K562 (cell line): ENCODE results near the gene RDH8. TPM values are rescaled to one million over a fixed set of nuclear protein-coding genes. Genes with fewer than 3 reads are reported as not detected.

Experiments
- ATAC-seq: fragments of 200-7000 bp; cut with Tn5 transposase; 3 replicates; pipeline ENCODE4 v1.9.1; 2020; ENCODE audit warnings: moderate library complexity
- BruUV-seq: library from RNA; stranded (reverse); fragments of 400-500 nt; replicated peaks from 2 replicates; lab custom pipeline; 2021; lab: Mats Ljungman, UMichigan
- CTCF ChIA-PET: fragments of 300-600 bp; formaldehyde crosslinking; extraction: SDS; loops from one replicate; lab custom pipeline; 2021; ENCODE audit warnings: low intra/inter-chr PET ratio; lab: Yijun Ruan, JAX
- POLR2A ChIA-PET: fragments of 300-600, 350-650 bp; sonication (Branson Sonifier 250); formaldehyde crosslinking; extraction: SDS; loops from one replicate; lab custom pipeline; 2021; ENCODE audit warnings: antibody characterized with exemption, inconsistent platforms; lab: Yijun Ruan, JAX
- DNase-seq, 4 experiments: peaks; one replicate each; pipeline versions ENCODE4 v3.0.0 to v3.0.0-alpha.2; 2011 to 2018; ENCODE audit warnings: low spot score in 3 of 4, mixed read lengths in 3 of 4; ENCODE audit errors: extremely low read depth in 1 of 4
- FAIRE-seq: peaks from 2 replicates; lab custom pipeline; 2011; peaks lifted over from hg19 to GRCh38; lab: Jason Lieb, UNC
- H2AFZ ChIP-seq: 2 replicates; pipeline ENCODE4 v1.6.0; 2011; ENCODE audit warnings: low read depth, low read length, control low read depth, inconsistent platforms
- H3K27ac ChIP-seq: fragments of 200-600 bp; 3 replicates; pipeline ENCODE4 v1.8.0; 2011; ENCODE audit warnings: low read depth, mild to moderate bottlenecking, control low read depth, inconsistent platforms, low read length, moderate library complexity, mixed read lengths; ENCODE audit errors: extremely low read depth
- H3K27me3 ChIP-seq, 2 experiments: fragments of 300-600 bp in 1 of 2; 2 replicates in 1 of 2; 3 replicates in 1 of 2; pipeline versions ENCODE4 v1.6.0 to v1.8.0; 2011; ENCODE audit warnings: inconsistent platforms in 2 of 2, low read length in 2 of 2, mild to moderate bottlenecking in 1 of 2, mixed read lengths in 1 of 2, moderate library complexity in 1 of 2; ENCODE audit not compliant: control insufficient read depth in 2 of 2, insufficient read depth in 2 of 2
- H3K36me3 ChIP-seq: fragments of 300-600 bp; 3 replicates; pipeline ENCODE4 v1.8.0; 2011; ENCODE audit warnings: mild to moderate bottlenecking, low read length, inconsistent platforms; ENCODE audit not compliant: control insufficient read depth, insufficient read depth
- H3K4me1 ChIP-seq, 2 experiments: fragments of 200-600 bp in 1 of 2; replicated peaks in 1 of 2; 2 replicates in 1 of 2; 3 replicates in 1 of 2; pipeline versions ENCODE4 v1.5.1 to v1.8.0; 2011; ENCODE audit warnings: inconsistent platforms in 2 of 2, low read length in 2 of 2, mild to moderate bottlenecking in 1 of 2, mixed read lengths in 1 of 2, moderate library complexity in 1 of 2; ENCODE audit not compliant: control insufficient read depth in 2 of 2, insufficient read depth in 2 of 2
- H3K4me2 ChIP-seq: 2 replicates; pipeline ENCODE4 v1.6.1; 2011; ENCODE audit warnings: low read length, control low read depth, inconsistent platforms, mixed read lengths; ENCODE audit not compliant: insufficient read depth
- H3K4me3 ChIP-seq: fragments of 200-600 bp; sonication (generic), shearing (Covaris generic); 2 replicates; pipeline ENCODE4 v1.5.1; 2016; ENCODE audit warnings: control low read depth, inconsistent platforms
- H3K79me2 ChIP-seq: fragments of 200-600 bp; 3 replicates; pipeline ENCODE4 v1.8.0; 2011; ENCODE audit warnings: low read length, inconsistent platforms; ENCODE audit not compliant: control insufficient read depth, insufficient read depth
- H3K9ac ChIP-seq, 2 experiments: 2 replicates each; pipeline versions ENCODE4 v1.6.0 to v1.6.1; 2011; ENCODE audit warnings: low read depth in 2 of 2, low read length in 2 of 2, control low read depth in 1 of 2, inconsistent platforms in 1 of 2, mild to moderate bottlenecking in 1 of 2, mixed read lengths in 1 of 2; ENCODE audit not compliant: insufficient read depth in 1 of 2
- H3K9me1 ChIP-seq: one replicate; pipeline ENCODE4 v1.6.0; 2011; ENCODE audit warnings: inconsistent platforms, mild to moderate bottlenecking, low read length, moderate library complexity; ENCODE audit not compliant: control insufficient read depth, insufficient read depth
- H3K9me3 ChIP-seq: replicated peaks from 2 replicates; pipeline ENCODE4 v1.5.1; 2011; ENCODE audit warnings: low read depth, low read length, inconsistent platforms; ENCODE audit not compliant: control insufficient read depth, insufficient read depth
- H4K20me1 ChIP-seq: replicated peaks from 2 replicates; pipeline ENCODE4 v1.6.1; 2011; ENCODE audit warnings: low read length, inconsistent platforms, mixed read lengths; ENCODE audit not compliant: control insufficient read depth, insufficient read depth
- BCOR ChIP-seq: fragments of 450-650 bp; IDR thresholded peaks from 2 replicates; pipeline ENCODE4 v1.6.1; 2016
- BRCA1 ChIP-seq, 2 experiments: fragments of 450-650 bp in 1 of 2; sonication (generic) in 1 of 2; formaldehyde crosslinking in 1 of 2; IDR thresholded peaks; 2 replicates each; pipeline versions ENCODE4 v1.5.0 to v1.6.1; 2017 to 2020; ENCODE audit warnings: mild to moderate bottlenecking in 1 of 2, missing genetic modification reagents in 1 of 2
- CHD2 ChIP-seq: IDR thresholded peaks from 2 replicates; pipeline ENCODE4 v1.6.1; 2011; ENCODE audit warnings: low read depth, low read length
- CHD4 ChIP-seq: fragments of 200-600 bp; sonication (generic); IDR thresholded peaks from 3 replicates; pipeline ENCODE4 v1.6.1; 2012; ENCODE audit warnings: low read depth, mild to moderate bottlenecking, mixed read lengths, low read length, inconsistent platforms; ENCODE audit not compliant: insufficient read depth, insufficient replicate concordance, poor library complexity, severe bottlenecking
- HIVEP1 ChIP-seq: fragments of 250-450 bp; sonication (Bioruptor Pico); IDR thresholded peaks from 2 replicates; pipeline ENCODE4 v1.4.0; 2020; ENCODE audit warnings: mild to moderate bottlenecking
- L3MBTL2 ChIP-seq: fragments of 450-650 bp; IDR thresholded peaks from 2 replicates; pipeline ENCODE4 v1.6.1; 2016; ENCODE audit warnings: mild to moderate bottlenecking, moderate library complexity
- SMAD3 ChIP-seq: fragments of 450-650 bp; formaldehyde crosslinking; conservative IDR thresholded peaks from 2 replicates; pipeline ENCODE4 v1.4.0; 2020; ENCODE audit warnings: mild to moderate bottlenecking
- SPI1 ChIP-seq: IDR thresholded peaks from 2 replicates; pipeline ENCODE4 v1.6.1; 2011; ENCODE audit warnings: low read depth, low read length, control low read depth, borderline replicate concordance
- TAL1 ChIP-seq: fragments of 450-650 bp; IDR thresholded peaks from 2 replicates; pipeline ENCODE4 v1.6.1; 2016; ENCODE audit warnings: mild to moderate bottlenecking
- TRIM28 ChIP-seq: fragments of 450-650 bp; IDR thresholded peaks from 2 replicates; pipeline ENCODE4 v1.6.1; 2017
- XRCC3 ChIP-seq: fragments of 450-650 bp; IDR thresholded peaks from 2 replicates; pipeline ENCODE4 v1.6.1; 2017; ENCODE audit warnings: mild to moderate bottlenecking, moderate library complexity
- ZBTB49 ChIP-seq: sonication (generic); formaldehyde crosslinking; IDR thresholded peaks from 2 replicates; pipeline ENCODE4 v1.8.0; 2022; ENCODE audit warnings: missing genetic modification reagents, mild to moderate bottlenecking, borderline replicate concordance
- ZFP36 ChIP-seq: fragments of 150-350 bp; IDR thresholded peaks from 2 replicates; pipeline ENCODE4 v1.6.1; 2018; ENCODE audit warnings: low read length, low read depth; ENCODE audit not compliant: partially characterized antibody
- ZNF12 ChIP-seq: sonication (generic); formaldehyde crosslinking; IDR thresholded peaks from 2 replicates; pipeline ENCODE4 v1.4.0; 2020; ENCODE audit warnings: mild to moderate bottlenecking, missing genetic modification reagents
- ZNF24 ChIP-seq: fragments of 450-650 bp; IDR thresholded peaks from 2 replicates; pipeline ENCODE4 v1.6.1; 2016
- ZNF3 ChIP-seq: fragments of 250-450 bp; sonication (Bioruptor Pico); IDR thresholded peaks from 2 replicates; pipeline ENCODE4 v1.5.0; 2021; ENCODE audit warnings: mild to moderate bottlenecking, moderate library complexity
- WGBS: fragments of 100-300 bp; shearing (Covaris generic); methylation state at CpG from one replicate; pipeline ENCODE4 v1.1.6; 2016; ENCODE audit warnings: low coverage, mixed read lengths; ENCODE audit not compliant: insufficient coverage; ENCODE audit errors: missing lambda C conversion rate; 5-methylcytosine and 5-hydroxymethylcytosine counted together
- in situ Hi-C: fragments of 300-500 bp; cut with MboI; formaldehyde crosslinking; loops from 4 replicates; pipeline ENCODE4 v1.15.0; 2018; ENCODE audit warnings: inconsistent platforms, mixed read lengths
- intact Hi-C: fragments of 100-400 bp; cut with micrococcal nuclease; formaldehyde crosslinking; loops from 2 replicates; pipeline ENCODE4 v1.14.2; 2022
- polyA plus RNA-seq, 8 experiments: library from polyadenylated mRNA; depleted of rRNA in 4 of 8; stranded (reverse) in 5 of 8; unstranded in 3 of 8; fragments of >200 nt; fragmentation: Nextera tagmentation in 2 of 8; fragmentation: Illumina TruSeq in 1 of 8; extraction: Ambion mirVana in 2 of 8; extraction: Trizol in 1 of 8; gene quantifications; 2 replicates each; pipeline versions ENCODE4 v1.2.1 to v1.2.3, GENCODE V29; 2011 to 2014; ENCODE audit warnings: inconsistent platforms in 1 of 8, missing spikeins in 1 of 8
- total RNA-seq, 7 experiments: library from RNA; depleted of rRNA in 6 of 7; stranded (reverse); fragments of >200 nt in 6 of 7; fragmentation: Illumina TruSeq in 2 of 7; extraction: Trizol in 2 of 7; gene quantifications; 2 replicates each; pipeline versions ENCODE4 v1.2.1 to v1.2.3, GENCODE V29; 2011 to 2021; ENCODE audit warnings: low replicate concordance in 1 of 7
- TF ChIP-seq, protein P1 (sequence below): IDR thresholded peaks from 2 replicates; pipeline ENCODE4 v1.6.1; 2016; ENCODE audit warnings: missing genetic modification characterization, missing compliant biosample characterization

RDH8 gene
- total and polyA plus RNA-seq, 9 of the 15 experiments (the other 6 are each of a cell fraction or from before 2014, with no cell fraction given), result not detected

DNA sequence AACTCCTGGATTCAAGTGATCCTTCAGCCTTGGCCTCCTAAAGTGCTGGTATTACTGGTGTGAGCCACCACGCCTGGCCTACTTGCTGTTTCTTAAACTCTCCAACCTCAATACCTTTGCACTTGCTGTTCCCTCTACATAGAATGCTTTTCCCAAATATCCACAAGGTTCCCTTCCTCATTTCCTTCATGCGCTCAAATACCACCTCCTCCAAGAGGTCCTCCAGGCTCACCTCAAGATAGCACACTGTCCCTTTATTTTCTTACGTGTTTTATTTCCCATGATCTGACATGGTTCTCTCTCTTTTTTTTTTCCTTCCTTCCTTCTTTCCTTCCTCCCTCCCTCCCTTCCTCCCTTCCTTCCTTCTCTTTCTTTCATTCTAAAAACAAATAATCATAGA lies 13.5 kb downstream of the RDH8 start:
- intact Hi-C loops (loop anchor here (1.0 kb wide), 1 partner anchor 92 kb away; no protein-coding TSS in a partner anchor), in situ Hi-C loops (loop anchor here (10.0 kb wide), 1 partner anchor 92 kb away; the partner anchor contains the start of gene OLFM2)
- Histone ChIP-seq H3K27ac (no peak overlapping the region), H3K9ac (no peak overlapping the region), H3K9me3 (no peaks in the 10 kb centered on the region), H3K9me1 (no peaks in the 10 kb centered on the region), H3K4me1 (peaks cover 0 to 8% of the 10 kb centered on the region in 2 experiments; a peak in 2 of 5 replicates), H3K79me2 (no peaks in the 10 kb centered on the region), H4K20me1 (peaks cover 2% of the 10 kb centered on the region), H3K4me3 (no peak overlapping the region), H3K27me3 (peaks cover 26 to 38% of the 10 kb centered on the region in 2 experiments), H3K36me3 (no peaks in the 10 kb centered on the region), H3K4me2 (no peak overlapping the region), H2AFZ (no peak overlapping the region)
- FAIRE-seq (no peak), ATAC-seq (no peak), DNase-seq (no peak)
- BruUV-seq, result no TSS peak
- 22% methylated on average over 3 of the region's 3 CpGs for WGBS
- ChIA-PET POLR2A (interaction anchor here (1.4 kb wide), 1 partner anchor 94 kb away, joined by 4 read pairs; no protein-coding TSS in a partner anchor), CTCF (interaction anchor here (0.7 to 2.8 kb wide), 2 partner anchors 93 to 972 kb away, joined by 3 to 29 read pairs; no protein-coding TSS in a partner anchor)
- no peak for TF ChIP-seq SPI1
- TF ChIP-seq L3MBTL2, result no peak
- no peak for TF ChIP-seq TRIM28
- no peak for TF ChIP-seq XRCC3
- no peak for TF ChIP-seq CHD4
- TF ChIP-seq, protein P1, sequence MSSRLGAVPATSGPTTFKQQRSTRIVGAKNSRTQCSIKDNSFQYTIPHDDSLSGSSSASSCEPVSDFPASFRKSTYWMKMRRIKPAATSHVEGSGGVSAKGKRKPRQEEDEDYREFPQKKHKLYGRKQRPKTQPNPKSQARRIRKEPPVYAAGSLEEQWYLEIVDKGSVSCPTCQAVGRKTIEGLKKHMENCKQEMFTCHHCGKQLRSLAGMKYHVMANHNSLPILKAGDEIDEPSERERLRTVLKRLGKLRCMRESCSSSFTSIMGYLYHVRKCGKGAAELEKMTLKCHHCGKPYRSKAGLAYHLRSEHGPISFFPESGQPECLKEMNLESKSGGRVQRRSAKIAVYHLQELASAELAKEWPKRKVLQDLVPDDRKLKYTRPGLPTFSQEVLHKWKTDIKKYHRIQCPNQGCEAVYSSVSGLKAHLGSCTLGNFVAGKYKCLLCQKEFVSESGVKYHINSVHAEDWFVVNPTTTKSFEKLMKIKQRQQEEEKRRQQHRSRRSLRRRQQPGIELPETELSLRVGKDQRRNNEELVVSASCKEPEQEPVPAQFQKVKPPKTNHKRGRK, result peak; percentile 24; the same call in 1 of the 2 replicates
- no peak for TF ChIP-seq ZNF12 (CRISPR knock-in tag)
- TF ChIP-seq BCOR, result peak; percentile 9; the same call in 1 of the 2 replicates
- TF ChIP-seq BRCA1 (IDR thresholded peaks at IDR 0.05), result no peak
- no peak for TF ChIP-seq BRCA1 (CRISPR knock-in tag; IDR thresholded peaks at IDR 0.05)
- TF ChIP-seq SMAD3 (CRISPR knock-in tag), result no peak
- no peak for TF ChIP-seq CHD2
- TF ChIP-seq ZFP36, result peak; percentile 71
- TF ChIP-seq ZNF3, result no peak
- TF ChIP-seq HIVEP1 (CRISPR knock-in tag), result no peak
- TF ChIP-seq TAL1, result no peak
- TF ChIP-seq ZNF24, result no peak
- no peak for TF ChIP-seq ZBTB49 (CRISPR knock-in tag)
